Smooth muscle cell (in vitro differentiated cells): Measurements from ENCODE around the gene TBC1D2B. TPM values are rescaled to one million over a fixed set of nuclear protein-coding genes. Genes with fewer than 3 reads are reported as not detected.

Experiments used
- DNase-seq: peaks from one replicate; lab custom pipeline; 2025; ENCODE audit not compliant: unreplicated experiment; lab: John Stamatoyannopoulos, UW
- H2AFZ ChIP-seq: fragments of 200-600 bp; sonication (generic); 2 replicates; pipeline ENCODE4 v1.6.0; 2016; ENCODE audit warnings: antibody characterized with exemption, low read depth, mild to moderate bottlenecking
- H3F3A ChIP-seq: fragments of 200-600 bp; sonication (generic); 2 replicates; pipeline ENCODE4 v1.6.0; 2017; ENCODE audit warnings: antibody characterized with exemption, low read depth
- H3K27ac ChIP-seq: fragments of 200-600 bp; sonication (generic); 2 replicates; pipeline ENCODE4 v1.5.1; 2016; ENCODE audit warnings: low read depth, mild to moderate bottlenecking
- H3K27me3 ChIP-seq: fragments of 200-600 bp; sonication (generic); 2 replicates; pipeline ENCODE4 v1.6.1; 2016; ENCODE audit warnings: low read depth, mild to moderate bottlenecking
- H3K36me3 ChIP-seq: fragments of 200-600 bp; sonication (generic); 2 replicates; pipeline ENCODE4 v1.5.1; 2016; ENCODE audit warnings: low read depth
- H3K4me1 ChIP-seq: fragments of 200-600 bp; sonication (generic); 2 replicates; pipeline ENCODE4 v1.5.1; 2016; ENCODE audit warnings: low read depth
- H3K4me2 ChIP-seq: fragments of 200-600 bp; sonication (generic); 2 replicates; pipeline ENCODE4 v1.6.0; 2016; ENCODE audit warnings: mild to moderate bottlenecking
- H3K4me3 ChIP-seq: fragments of 200-600 bp; sonication (generic); 2 replicates; pipeline ENCODE4 v1.5.1; 2016; ENCODE audit warnings: mild to moderate bottlenecking
- H3K79me2 ChIP-seq: fragments of 200-600 bp; sonication (generic); 2 replicates; pipeline ENCODE4 v1.6.0; 2016; ENCODE audit warnings: low read depth, mild to moderate bottlenecking
- H3K9ac ChIP-seq: fragments of 200-600 bp; sonication (generic); 2 replicates; pipeline ENCODE4 v1.6.0; 2016; ENCODE audit warnings: low read depth
- H3K9me3 ChIP-seq: fragments of 200-600 bp; sonication (generic); replicated peaks from 2 replicates; pipeline ENCODE4 v1.5.1; 2016; ENCODE audit warnings: low read depth
- H4K20me1 ChIP-seq: fragments of 200-600 bp; sonication (generic); 2 replicates; pipeline ENCODE4 v1.6.0; 2016; ENCODE audit warnings: low read depth
- WGBS: methylation state at CpG from one replicate; pipeline ENCODE4 v1.1.7; 2016; ENCODE audit warnings: low lambda C conversion rate; 5-methylcytosine and 5-hydroxymethylcytosine counted together
- polyA plus RNA-seq: library from polyadenylated mRNA; unstranded; fragments of >200 nt; fragmentation: Nextera tagmentation; extraction: Ambion mirVana; gene quantifications from 2 replicates; pipeline ENCODE4 v1.2.1, GENCODE V29; 2016
- total RNA-seq: library from RNA; depleted of rRNA; stranded (reverse); fragments of >200 nt; gene quantifications from 2 replicates; pipeline ENCODE4 v1.2.3, GENCODE V29; 2014
- TF ChIP-seq, protein P1 (sequence below): fragments of 200-600 bp; sonication (generic); IDR thresholded peaks from 2 replicates; pipeline ENCODE4 v1.5.1; 2017; ENCODE audit warnings: borderline replicate concordance, mild to moderate bottlenecking, antibody characterized with exemption; ENCODE audit not compliant: insufficient read depth, poor library complexity, severe bottlenecking

TBC1D2B gene
- total and polyA plus RNA-seq, 2 experiments from 2014 or later = 14.2 to 19.4 TPM

DNA sequence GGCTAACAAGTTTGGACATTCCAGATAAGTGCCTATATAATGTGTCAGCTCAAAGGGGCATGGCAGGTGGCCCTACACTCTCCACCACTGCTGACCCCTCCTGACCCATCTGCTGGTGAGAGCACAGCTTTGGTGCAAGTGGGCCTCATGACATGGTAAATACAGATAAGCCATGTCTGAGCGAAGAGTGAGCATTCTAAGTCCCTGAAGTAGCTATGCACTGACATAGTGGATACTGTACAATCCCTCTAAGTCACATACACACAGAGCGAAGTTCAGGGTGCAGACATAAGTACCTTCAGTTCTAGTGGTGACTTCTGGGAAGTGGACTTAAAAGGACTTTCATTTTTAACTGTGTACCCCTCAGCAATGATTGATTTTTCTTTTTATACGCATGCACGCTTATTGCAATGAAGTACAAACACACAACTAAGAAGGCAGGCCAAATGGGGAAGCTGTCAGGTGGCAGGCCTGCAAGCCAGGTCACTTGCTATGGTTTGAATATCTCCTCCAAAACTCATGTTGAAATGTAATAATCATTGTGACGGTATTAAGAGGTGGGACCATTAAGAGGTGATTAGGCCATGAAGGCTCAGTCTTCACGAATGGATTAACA is 41.5 kb downstream of the TBC1D2B start:
- no peaks in the 10 kb centered on the region for H3F3A ChIP-seq
- H2AFZ ChIP-seq = no peak overlapping the region
- no peaks in the 10 kb centered on the region for H3K9me3 ChIP-seq
- no peak overlapping the region for H3K4me2 ChIP-seq
- no peaks in the 10 kb centered on the region for H3K4me1 ChIP-seq
- H3K9ac ChIP-seq = no peak overlapping the region
- 90% methylated on average over 6 of the region's 6 CpGs for WGBS
- H3K36me3 ChIP-seq = no peaks in the 10 kb centered on the region
- no peak for DNase-seq
- TF ChIP-seq, protein P1, sequence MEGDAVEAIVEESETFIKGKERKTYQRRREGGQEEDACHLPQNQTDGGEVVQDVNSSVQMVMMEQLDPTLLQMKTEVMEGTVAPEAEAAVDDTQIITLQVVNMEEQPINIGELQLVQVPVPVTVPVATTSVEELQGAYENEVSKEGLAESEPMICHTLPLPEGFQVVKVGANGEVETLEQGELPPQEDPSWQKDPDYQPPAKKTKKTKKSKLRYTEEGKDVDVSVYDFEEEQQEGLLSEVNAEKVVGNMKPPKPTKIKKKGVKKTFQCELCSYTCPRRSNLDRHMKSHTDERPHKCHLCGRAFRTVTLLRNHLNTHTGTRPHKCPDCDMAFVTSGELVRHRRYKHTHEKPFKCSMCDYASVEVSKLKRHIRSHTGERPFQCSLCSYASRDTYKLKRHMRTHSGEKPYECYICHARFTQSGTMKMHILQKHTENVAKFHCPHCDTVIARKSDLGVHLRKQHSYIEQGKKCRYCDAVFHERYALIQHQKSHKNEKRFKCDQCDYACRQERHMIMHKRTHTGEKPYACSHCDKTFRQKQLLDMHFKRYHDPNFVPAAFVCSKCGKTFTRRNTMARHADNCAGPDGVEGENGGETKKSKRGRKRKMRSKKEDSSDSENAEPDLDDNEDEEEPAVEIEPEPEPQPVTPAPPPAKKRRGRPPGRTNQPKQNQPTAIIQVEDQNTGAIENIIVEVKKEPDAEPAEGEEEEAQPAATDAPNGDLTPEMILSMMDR = no peak
- H3K79me2 ChIP-seq = no peaks in the 10 kb centered on the region
- no peaks in the 10 kb centered on the region for H3K27me3 ChIP-seq
- no peak overlapping the region for H3K4me3 ChIP-seq
- H3K27ac ChIP-seq = no peak overlapping the region
- peaks cover 49% of the 10 kb centered on the region for H4K20me1 ChIP-seq

DNA sequence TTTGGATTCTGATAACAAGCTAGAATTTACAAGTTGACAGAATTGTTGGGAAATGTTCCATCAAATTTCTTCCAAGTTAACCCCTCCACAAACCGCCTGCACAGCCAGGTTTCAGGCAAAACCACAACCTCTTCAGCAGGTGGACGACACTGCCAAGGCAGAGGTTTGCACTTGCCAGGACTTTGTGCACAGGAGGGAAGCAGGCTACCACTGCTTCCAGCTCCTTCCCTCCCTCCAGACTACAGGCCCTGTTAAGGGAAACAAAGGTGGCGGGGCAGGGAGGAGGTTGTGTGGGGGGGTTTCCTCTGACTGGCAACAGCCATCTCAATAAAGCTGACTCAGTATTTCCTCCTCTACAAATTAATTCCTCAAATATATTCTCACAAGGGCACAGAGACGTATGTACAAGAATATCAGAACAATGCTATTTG is 42.2 kb downstream of the TBC1D2B start:
- peaks cover 47% of the 10 kb centered on the region for H4K20me1 ChIP-seq
- no peaks in the 10 kb centered on the region for H3K9me3 ChIP-seq
- WGBS = 98% methylated on average over 4 of the region's 4 CpGs
- H3K4me2 ChIP-seq = no peak overlapping the region
- no peak overlapping the region for H2AFZ ChIP-seq
- H3K79me2 ChIP-seq = no peaks in the 10 kb centered on the region
- no peaks in the 10 kb centered on the region for H3K4me1 ChIP-seq
- H3K4me3 ChIP-seq = no peak overlapping the region
- no peak overlapping the region for H3K9ac ChIP-seq
- DNase-seq = no peak
- no peaks in the 10 kb centered on the region for H3F3A ChIP-seq
- H3K27ac ChIP-seq = no peak overlapping the region
- H3K36me3 ChIP-seq = no peaks in the 10 kb centered on the region
- TF ChIP-seq, protein P1 = no peak
- H3K27me3 ChIP-seq = no peaks in the 10 kb centered on the region

DNA sequence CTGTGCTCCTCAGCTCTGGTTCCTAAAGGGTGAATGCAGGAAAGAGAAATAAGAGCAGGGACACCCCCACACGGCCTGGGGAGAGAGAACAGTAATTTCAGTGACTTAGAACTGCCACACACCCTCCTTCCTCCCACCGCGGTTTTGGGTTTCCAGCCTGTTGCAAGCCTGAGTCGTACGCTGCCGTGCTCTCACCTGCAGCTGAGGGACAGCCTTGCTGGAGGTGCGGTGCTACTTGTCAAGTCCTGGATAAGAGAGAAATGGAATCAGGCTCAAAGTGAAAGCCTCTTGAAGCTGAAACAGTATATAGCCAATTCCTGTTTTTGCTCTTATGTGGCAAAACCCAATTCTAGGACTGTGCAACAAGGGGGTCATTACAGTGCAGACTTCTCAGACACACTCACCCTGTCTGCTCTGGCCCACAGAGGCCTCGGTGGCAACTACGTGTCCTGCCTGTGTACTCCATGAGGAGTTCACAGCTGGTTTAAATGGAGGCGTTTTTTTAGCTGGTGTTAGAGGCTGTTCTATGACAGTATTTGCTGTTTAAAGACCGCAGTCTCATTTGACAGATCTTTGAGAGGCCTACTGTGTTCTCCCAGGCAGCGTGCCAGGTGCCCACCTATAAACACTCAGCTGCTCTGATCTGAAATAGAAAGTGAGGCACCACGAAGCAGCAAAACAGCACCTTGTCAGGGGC is 42.9 kb downstream of the TBC1D2B start:
- TF ChIP-seq, protein P1 = no peak
- 76% methylated on average over 13 of the region's 13 CpGs for WGBS
- H3K27me3 ChIP-seq = no peaks in the 10 kb centered on the region
- no peak overlapping the region for H3K4me3 ChIP-seq
- no peaks in the 10 kb centered on the region for H3K4me1 ChIP-seq
- DNase-seq = no peak
- no peak overlapping the region for H3K9ac ChIP-seq
- no peak overlapping the region for H3K27ac ChIP-seq
- peaks cover 40% of the 10 kb centered on the region for H4K20me1 ChIP-seq
- H3K79me2 ChIP-seq = no peaks in the 10 kb centered on the region
- no peaks in the 10 kb centered on the region for H3F3A ChIP-seq
- H3K36me3 ChIP-seq = no peaks in the 10 kb centered on the region
- no peaks in the 10 kb centered on the region for H3K9me3 ChIP-seq
- no peak overlapping the region for H2AFZ ChIP-seq
- no peak overlapping the region for H3K4me2 ChIP-seq
